ENCODE results near the gene SACS. TPM values are rescaled to one million over a fixed set of nuclear protein-coding genes. Genes with fewer than 3 reads are reported as not detected.

Gene SACS
- total RNA-seq, result 1 to 10 TPM; 7.1 to 9.3 (median 8.3) TPM

GRCh38 chr13:23433171-23434153, at the start of gene SACS:
Gene SACS (minus strand): TSS chr13:23433702. CDS start chr13:23411239, 22,463 bp downstream.
- peak in 1 of 2 donors; percentile 5 for DNase-seq
- no peak for TF ChIP-seq POLR2A (IDR thresholded peaks at IDR 0.05)
- Histone ChIP-seq H3K27ac (no peak within 1 kb of the TSS), H3K4me3 (replicated peaks in 1 of 3) (peak within 1 kb of the TSS in 2 of 3 donors; percentile 2 to 10), H3K27me3 (no peaks in the 10 kb centered on the region), H3K9me3 (no peaks in the 10 kb centered on the region), H3K36me3 (no peaks in the 10 kb centered on the region), H3K4me1 (peaks cover 0 to 6% of the 10 kb centered on the region in 2 donors)
- intact Hi-C loops (cut with DNase I), result no loop called here
- 7 to 10% methylated on average over 14 to 26 of the region's 26 CpGs for WGBS, 2 donors

- Histone ChIP-seq H3K27me3 (no peaks in the 10 kb centered on the region), H3K4me1 (no peaks in the 10 kb centered on the region), H3K36me3 (no peaks in the 10 kb centered on the region), H3K9me3 (no peaks in the 10 kb centered on the region), H3K4me3 (replicated peaks in 1 of 3) (no peak overlapping the region), H3K27ac (no peak overlapping the region)
- 90% methylated on average over 1 of the region's 1 CpG for WGBS, 2 donors
- TF ChIP-seq CTCF (IDR thresholded peaks at IDR 0.05), result no peak
- TF ChIP-seq POLR2A (IDR thresholded peaks at IDR 0.05), result no peak
- intact Hi-C loops (cut with DNase I), result no loop called here
- no peak for DNase-seq
Observed at GRCh38 chr13:23480324-23480723, 46.8 kb upstream of the SACS start.

GRCh38 chr13:23477101-23477500, 43.6 kb upstream of the SACS start:
- Histone ChIP-seq H3K4me1 (no peaks in the 10 kb centered on the region), H3K36me3 (no peaks in the 10 kb centered on the region), H3K9me3 (no peaks in the 10 kb centered on the region), H3K4me3 (replicated peaks in 1 of 3) (no peak overlapping the region), H3K27ac (no peak overlapping the region), H3K27me3 (no peaks in the 10 kb centered on the region)
- TF ChIP-seq CTCF (IDR thresholded peaks at IDR 0.05) (no peak), POLR2A (IDR thresholded peaks at IDR 0.05) (no peak)
- intact Hi-C loops (cut with DNase I), result no loop called here
- DNase-seq, result no peak

- H3K9me3 ChIP-seq, result no peaks in the 10 kb centered on the region
- no peaks in the 10 kb centered on the region for H3K36me3 ChIP-seq
- DNase-seq, result no peak
- TF ChIP-seq POLR2A (IDR thresholded peaks at IDR 0.05) (no peak), CTCF (IDR thresholded peaks at IDR 0.05) (no peak)
- H3K4me1 ChIP-seq, result no peaks in the 10 kb centered on the region
- intact Hi-C loops (cut with DNase I), result no loop called here
- no peak overlapping the region for H3K4me3 ChIP-seq (replicated peaks in 1 of 3)
- 92 to 95% methylated on average over 5 of the region's 5 CpGs for WGBS, 2 donors
- no peak overlapping the region for H3K27ac ChIP-seq
- H3K27me3 ChIP-seq, result no peaks in the 10 kb centered on the region
Observed at GRCh38 chr13:23473221-23473620, 39.7 kb upstream of the SACS start.

GRCh38 chr13:23472189-23472588, 38.7 kb upstream of the SACS start:
- TF ChIP-seq POLR2A (IDR thresholded peaks at IDR 0.05) (no peak), CTCF (IDR thresholded peaks at IDR 0.05) (no peak)
- Histone ChIP-seq H3K36me3 (no peaks in the 10 kb centered on the region), H3K9me3 (no peaks in the 10 kb centered on the region), H3K27me3 (no peaks in the 10 kb centered on the region), H3K4me3 (replicated peaks in 1 of 3) (no peak overlapping the region), H3K4me1 (peaks cover 0 to under 1% of the 10 kb centered on the region in 2 donors), H3K27ac (no peak overlapping the region)
- 90 to 93% methylated on average over 4 of the region's 4 CpGs for WGBS, 2 donors
- no peak for DNase-seq
- intact Hi-C loops (cut with DNase I), result no loop called here
